HG02678 (cell line): Measurements from ENCODE around the gene ZFAND4.
"Not testable (repeated sequence)": the region's sequence is repeated elsewhere in the genome, so short reads cannot be mapped to it uniquely, and the experiment has no call there.

Source experiments
- ATAC-seq: cut with Tn5 transposase; IDR thresholded peaks from one replicate; pipeline ENCODE4 v1.9.1; 2021; ENCODE audit warnings: mild to moderate bottlenecking, moderate library complexity; ENCODE audit not compliant: unreplicated experiment

The ZFAND4 gene

DNA sequence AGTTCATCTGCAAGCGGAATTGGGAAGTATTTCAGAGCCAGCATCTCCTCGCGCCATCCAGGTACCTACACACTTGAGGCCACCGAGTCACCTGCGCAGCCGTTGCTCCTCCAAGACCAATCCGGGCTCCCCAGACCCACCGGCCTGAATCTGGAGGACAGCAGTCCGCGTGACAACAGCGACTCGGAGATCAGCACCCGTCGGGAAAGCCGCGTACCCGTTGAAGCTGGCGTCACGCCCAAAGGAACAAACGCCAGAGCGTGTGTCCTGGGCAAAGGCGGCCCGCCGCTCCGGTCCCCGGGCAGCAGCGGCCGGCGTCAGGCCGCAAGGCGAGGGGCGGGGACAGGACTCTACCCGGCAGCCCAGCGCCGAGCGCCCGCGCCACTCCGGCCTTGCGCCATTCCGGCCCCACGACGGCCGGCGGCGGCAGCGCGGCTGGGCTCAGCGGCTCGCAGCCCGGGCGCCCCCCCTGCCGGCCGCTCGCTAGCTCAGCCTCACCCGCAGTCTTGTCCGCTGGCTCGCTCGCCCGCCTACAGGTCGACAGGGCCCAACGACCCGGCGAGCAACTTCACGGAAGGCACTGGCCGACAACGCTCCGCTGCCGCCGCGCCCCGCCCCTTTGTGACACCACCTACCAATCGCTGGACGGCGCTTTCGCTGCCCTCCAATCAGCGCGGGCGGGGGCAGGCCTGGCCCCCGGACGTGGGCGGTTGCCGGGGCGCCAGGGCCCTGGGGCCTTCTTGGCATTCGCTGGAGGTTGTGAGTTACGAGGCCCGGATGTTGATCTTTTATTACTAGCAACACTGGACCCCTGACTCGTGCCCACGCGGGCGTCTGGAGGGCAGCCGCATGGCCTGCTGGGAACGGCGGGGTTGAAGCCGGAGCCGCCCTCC, at the start of gene ZFAND4:
Gene ZFAND4, minus strand, starts transcription at position 592 of the 893 bp plus-strand sequence. CDS start 9,047 bp downstream, outside the sequence.
- peak; percentile 97 for ATAC-seq

DNA sequence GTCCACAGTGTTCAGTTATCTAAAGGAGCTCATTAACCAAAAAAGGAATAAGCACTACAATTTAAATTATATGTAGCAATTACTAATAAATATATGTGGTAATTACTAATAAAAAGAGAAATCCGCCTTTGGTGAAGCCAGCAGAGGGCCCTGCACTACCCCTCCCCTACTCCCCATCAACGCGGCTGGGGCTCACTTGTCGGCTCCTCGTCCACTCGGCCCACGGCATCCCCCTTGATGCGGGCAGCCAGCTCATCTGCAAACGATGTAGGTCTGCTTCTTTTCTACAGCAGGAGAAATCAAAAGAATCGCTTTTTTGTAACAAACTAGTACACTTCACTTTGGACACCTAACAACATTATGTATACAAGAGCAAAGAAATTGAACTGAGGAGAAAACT, 48.9 kb upstream of the ZFAND4 start:
- ATAC-seq = not testable (repeated sequence)

DNA sequence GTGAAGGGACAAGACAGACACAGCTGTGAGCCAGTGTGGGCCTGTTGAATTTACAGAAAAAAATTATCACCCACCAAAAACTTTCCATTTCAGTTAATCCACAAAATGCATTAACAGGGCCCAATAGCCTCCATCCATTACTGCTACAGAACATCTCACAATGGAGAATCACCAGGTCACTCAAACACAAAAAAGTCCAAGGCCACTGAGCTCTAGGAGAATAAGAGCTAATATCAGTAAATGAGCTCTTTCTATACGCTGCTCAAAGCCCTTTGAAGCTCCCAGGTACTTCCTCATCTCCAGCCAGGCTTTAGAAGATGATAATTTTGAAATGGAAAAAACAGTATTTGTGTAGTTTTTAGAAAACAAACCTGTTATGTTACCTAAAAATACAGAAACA, 45.1 kb upstream of the ZFAND4 start:
- ATAC-seq = not testable (repeated sequence)

DNA sequence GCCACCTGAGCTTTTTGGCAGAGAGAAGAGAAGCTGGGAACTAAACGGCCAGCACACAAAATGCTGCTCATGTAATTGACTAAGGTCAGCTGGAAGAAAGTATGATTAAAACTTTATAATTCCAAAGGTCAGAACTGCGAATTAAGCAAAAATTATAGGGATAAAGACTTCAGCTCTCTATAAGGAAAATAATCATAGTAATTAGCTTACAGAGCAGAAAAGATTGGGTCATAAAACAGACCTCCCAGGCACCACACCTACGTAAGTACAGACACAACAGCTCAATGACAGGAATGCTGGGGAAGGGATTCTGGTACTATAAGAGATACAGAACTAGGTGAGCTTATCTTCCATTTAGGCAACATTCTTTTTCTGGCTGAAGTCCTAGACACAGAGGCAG, 44.5 kb upstream of the ZFAND4 start:
- ATAC-seq = not testable (repeated sequence)

DNA sequence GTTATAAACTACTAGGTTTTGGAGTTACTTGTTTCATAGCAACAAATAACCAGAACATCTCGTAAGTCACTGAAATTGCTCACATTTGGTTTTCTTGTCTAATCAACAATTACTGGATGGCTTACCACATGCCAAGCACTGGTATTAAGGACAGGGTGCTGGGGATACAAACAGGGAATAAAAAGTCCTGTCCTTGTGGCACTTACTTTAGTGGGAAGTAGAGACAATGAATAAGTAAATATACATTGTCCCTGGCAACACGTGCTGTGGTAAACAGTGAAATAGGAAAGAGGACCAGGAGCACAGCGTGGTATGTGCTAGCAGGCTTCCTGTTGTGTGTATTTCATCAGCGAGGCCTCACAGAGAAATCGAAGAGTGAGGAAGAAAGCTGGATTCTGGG, 38.7 kb upstream of the ZFAND4 start:
- not testable (repeated sequence) for ATAC-seq

DNA sequence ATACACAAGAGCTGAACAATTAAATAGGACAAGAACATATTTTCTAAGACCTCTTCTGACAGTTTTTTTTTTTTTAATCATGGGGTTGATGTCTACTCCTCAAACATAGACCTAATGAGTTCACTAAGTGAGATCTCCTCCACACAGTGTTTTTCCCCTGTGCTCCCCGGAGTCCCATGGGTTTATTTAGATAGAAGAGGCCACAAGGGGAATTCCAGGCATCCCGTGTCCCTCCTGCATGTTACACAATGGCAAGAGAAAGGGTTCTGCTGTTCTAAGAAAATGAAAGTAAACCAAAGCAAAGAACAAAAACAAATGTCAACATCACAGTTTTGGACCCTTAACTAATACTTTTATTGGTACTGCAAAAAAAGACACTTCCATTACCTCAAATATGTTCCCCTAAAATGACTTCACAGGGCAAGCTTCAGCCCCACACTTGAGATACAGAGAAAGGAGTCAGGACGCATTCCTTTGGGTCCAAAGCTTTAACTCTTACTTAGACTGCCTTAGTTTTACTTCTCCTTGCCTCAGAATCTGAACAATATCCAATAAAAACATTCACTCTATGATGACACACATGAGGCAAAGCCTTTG, 37.7 kb upstream of the ZFAND4 start:
- ATAC-seq = peak; percentile 91

DNA sequence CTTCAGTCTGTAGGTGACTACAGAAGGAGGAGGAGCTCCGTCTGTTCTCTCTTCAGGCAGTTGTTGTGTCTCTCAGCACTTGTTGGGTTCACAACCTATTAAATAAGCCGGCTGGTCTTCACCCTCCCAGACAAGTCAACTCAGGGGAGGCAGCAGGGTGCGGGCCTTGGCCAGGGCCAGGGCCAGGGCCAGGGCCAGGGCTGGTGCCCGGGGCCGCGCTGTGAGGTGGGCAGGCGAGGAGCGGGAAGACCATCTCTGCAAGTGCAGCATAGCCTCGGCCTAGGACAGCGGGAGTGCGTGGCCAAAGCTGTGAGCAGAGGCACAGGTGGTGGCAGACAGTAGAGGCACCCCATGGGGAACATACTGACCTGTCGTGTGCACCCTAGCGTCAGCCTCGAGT, 5.9 kb upstream of the ZFAND4 start:
- ATAC-seq = not testable (repeated sequence)

DNA sequence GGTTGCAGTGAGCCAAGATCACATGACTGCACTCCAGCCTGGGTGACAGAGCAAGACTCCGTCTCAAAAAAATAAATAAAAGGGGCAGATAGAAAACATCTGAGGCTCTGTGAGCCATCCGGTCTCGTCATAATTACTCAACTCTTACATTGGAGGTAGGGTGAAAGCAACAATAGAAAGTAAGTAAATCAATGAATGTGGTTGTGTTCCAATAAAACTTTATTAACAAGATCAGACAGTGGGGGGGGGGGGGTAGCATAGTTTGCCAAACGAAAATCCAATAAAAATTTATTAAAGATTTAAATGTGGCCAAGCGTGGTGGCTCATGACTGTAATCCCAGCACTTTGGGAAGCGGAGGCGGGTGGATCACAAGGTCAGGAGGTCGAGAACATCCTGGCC, 2.8 kb upstream of the ZFAND4 start:
- no peak for ATAC-seq

DNA sequence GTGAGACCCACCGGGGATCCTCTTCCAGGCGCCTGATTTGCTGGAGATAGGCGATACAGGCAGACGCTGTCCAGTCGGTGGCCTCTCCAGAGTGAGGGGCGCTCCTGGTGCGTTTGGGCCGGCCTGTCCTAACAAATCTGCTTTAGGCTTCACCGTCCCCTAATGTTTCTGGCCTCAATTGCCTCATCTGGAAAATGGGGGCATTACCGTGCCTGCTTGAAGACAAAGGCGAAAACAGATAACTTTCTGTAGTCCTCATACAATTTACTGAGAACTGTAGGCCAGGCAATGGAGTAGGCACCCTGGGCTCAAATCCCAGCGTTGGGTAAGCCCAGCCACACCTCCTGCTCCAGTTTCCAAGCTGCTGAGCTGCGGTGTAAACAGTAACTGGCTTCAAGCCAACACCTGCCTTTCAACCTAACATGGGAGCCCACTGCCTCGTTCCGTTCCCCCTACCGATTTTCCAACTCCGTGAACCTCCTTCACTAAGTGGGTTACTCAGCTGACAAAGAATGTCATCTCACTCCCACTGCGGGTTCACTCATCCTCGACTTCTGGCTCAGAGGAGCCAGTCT, 589 bp upstream of the ZFAND4 start:
- ATAC-seq = no peak

DNA sequence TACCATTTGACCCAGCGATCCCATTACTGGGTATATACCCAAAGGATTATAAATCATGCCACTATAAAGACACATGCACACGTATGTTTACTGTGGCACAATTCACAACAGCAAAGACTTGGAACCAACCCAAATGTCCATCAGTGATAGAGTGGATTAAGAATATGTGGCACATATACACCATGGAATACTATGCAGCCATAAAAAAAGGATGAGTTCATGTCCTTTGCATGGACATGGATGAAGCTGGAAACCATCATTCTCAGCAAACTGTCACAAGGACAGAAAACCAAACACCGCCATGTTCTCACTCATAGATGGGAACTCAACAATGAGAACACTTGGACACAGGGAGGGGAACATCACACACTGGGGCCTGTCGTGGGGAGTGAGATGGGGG, 1.3 kb downstream of the ZFAND4 start:
- not testable (repeated sequence) for ATAC-seq

DNA sequence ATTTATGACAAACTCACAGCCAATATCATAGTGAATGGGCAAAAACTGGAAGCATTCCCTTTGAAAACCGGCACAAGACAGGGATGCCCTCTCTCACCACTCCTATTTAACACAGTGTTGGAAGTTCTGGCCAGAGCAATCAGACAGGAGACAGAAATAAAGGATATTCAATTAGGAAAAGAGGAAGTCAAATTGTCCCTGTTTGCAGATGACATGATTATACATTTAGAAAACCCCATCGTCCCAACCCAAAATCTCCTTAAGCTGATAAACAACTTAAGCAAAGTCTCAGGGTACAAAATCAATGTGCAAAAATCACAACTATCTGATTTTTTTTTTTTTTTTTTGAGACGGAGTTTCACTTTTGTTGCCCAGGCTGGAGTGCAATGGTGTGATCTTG, 2.7 kb downstream of the ZFAND4 start:
- not testable (repeated sequence) for ATAC-seq

DNA sequence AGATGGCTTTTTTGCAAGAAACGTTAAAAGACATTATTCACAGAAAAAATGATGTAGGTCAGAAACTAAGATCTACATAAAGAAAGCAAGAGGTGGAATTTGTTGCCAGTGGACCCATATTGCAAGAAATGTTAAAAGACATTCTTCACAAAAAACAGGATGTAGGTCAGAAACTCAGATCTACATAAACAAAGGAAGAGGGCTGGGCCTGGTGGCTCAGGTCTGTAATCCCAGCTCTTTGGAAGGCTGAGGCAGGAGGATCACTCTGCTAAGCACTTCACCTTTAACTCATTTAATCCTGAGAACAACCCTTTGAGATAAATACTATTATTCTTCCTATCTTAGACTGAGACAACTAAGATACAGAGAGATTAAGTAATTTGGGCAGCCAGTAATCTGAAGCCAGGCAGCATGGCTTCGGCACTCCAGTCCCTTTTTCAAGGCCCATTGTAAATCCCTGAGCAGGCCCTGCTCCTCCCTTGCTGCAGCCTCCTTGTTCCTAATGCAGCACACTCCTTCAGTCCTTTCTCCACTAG, 11.6 kb downstream of the ZFAND4 start:
- no peak for ATAC-seq

DNA sequence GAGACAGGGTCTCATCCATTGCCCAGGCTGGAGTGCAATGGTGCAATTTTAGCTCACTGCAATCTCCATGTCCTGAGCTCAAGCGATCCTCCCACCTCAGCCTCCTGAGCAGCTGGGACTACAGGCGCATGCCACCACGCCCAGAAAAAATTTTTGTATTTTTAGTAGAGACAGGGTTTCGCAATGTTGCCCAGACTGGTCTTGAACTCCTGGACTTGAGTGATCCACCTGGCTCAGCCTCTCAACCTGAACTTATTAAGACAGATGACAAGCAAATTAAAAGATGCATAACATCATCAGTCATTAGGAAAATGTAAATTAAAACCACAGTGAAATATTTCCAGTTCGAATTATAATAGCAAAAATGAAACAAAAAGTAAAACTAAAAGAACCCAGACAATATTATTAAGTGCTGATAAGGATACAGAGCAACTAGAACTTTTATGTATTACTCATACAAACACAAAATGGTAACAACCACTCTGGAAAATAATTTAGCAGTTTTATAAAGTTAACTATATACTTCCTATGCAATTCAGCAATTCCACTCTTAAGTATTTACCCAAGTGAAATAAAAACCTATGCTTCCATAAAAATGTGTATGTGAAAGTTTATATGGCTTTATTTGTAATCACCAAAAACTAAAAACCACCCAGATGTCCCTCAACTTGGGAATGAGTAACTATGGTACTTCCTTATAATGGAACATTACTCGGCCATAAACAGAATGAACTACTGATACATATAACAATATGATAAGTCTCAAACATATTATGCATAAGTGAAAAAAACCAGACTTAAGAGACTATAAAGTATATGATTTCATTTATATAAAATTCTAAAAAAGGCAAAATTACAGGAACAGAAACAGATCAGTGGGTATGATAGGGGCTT, 15.3 kb downstream of the ZFAND4 start:
- no peak for ATAC-seq

DNA sequence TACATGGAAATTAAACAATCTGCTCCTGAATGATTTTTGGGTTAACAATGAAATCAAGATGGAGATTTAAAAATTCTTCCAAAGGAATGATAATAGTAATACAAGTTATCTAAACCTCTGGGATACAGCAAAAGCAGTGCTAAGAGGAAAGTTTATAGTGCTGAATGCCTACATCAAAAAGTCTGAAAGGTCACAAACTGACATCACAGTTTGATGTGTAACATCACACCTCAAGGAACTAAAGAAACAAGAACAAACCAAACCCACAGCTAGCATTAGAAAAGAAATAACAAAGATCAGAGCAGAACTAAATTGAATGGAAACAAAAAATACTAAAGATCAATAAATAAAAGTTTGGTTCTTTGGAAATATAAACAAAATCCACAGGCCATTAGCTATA, 17.4 kb downstream of the ZFAND4 start:
- ATAC-seq = no peak

DNA sequence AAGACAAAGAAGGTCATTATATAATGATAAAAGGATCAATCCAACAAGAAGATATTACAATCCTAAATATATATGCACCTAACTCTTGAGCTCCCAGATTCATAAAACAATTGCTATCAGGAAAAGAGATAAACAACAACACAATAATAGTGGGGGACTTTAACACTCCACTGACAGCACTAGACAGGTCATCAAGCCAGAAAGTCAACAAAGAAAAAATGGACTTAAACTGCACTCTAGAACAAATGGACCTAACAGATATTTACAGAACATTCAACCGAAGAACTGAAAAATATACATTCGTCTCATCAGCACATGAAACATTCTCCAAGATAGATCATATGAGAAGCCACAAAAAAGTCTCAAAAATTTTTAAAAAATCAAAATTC, 17.8 kb downstream of the ZFAND4 start:
- ATAC-seq = not testable (repeated sequence)

DNA sequence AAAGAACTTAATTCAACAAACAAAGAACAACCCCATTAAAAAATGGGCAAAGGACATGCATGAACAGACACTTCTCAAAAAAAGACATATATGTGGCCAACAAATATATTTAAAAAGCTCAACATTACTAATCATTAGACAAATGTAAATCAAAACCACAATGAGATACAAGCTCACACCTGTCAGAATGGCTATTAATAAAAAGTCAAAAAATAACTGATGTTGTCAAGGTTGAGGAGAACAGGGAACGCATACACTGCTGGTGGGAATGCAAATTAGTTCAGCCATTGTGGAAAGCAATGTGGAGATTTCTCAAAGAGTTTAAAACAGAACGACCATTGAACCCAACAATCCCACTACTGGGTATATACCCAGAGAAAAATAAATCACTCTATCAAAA, 19.1 kb downstream of the ZFAND4 start:
- peak; percentile 65 for ATAC-seq

DNA sequence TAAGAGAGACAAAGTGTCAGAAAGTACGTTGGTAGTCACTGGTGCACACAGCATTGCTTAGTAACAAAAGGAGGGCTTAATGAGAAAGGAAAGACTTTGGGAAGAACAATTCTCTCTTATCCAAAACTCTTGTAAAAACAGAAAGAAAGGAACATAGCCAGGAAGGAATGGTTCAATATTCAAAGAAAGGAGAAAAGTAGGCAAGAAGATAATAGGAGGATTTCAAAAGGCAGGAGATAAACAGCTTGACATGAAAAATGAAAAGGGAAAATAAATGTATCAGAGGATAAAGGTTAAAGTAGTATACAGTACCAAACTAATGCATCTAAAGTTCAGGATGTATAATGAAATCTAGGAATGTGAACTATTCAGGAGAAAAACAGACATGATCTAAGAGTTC, 20.1 kb downstream of the ZFAND4 start:
- no peak for ATAC-seq

DNA sequence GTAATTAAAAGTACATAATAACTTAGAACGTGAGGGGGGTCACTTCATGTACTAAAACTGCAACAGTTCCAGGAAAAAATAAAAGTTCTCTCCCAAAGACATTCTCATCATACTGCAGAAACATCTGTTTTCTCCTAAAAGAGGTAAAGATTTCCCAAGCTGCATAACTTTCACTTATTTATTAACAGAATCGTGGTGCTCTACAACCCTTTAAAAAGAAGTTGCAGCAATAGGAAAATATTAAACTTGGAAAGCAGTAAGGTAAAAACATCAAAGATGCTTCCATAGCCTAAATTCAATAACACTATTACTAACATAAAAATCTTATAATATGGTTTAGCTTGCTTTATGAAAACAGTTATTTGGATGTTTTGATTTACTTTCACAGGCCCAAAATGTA, 23.3 kb downstream of the ZFAND4 start:
- no peak for ATAC-seq

DNA sequence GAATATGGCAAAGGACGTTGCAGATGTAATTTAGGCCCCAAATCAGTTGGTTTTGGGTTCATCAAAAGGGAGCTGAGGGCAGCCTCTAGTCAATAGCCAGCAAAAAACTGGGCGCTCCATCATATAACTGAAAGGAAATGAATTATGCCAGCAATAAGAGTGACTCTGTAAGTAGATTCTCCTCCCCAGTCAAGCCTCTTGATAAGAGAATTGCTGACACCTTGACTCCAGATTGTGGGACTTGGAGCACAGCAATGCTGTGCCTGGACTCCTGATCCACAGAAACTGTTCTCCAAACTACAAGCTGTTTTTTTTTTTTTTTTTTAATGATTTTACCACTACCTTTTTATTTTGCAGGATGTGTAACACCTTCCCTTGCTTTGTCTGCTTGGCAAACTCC, 25.5 kb downstream of the ZFAND4 start:
- ATAC-seq = no peak

DNA sequence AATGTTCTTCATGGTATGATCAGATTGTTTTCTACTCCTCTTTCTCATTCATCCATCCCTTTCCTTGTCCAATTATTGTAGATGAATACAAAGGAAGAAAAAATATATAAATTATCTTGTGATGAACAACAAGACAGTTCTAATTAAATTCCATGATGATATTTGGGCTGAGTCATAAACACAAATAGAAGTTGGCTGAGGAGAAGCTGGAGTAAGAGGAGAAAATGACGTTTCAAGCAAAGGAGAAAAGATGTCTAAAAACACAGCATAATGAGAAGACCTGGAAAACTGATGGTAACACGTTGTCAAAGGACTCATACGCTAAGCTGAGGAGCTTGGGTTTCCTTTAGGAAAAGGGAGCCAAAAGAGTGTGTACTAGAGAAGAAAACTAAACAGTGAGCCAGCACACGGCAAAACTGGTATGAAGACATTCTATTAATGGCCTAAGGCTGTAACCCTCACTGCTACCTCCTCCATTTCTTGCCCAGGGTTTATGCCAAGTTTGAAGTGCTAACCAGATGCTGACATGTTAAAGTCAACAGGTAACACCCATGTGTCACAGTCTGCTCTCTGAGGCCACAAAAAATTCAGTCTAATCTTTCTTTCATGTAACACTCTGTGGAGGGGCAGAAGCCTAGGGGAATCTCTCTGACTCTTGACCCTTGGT, 26.1 kb downstream of the ZFAND4 start:
- ATAC-seq = no peak
